HepG2 (cell line): ENCODE measurements around the gene COPZ1. TPM values are rescaled to one million over a fixed set of nuclear protein-coding genes. Genes with fewer than 3 reads are reported as not detected.

Source experiments
- ATF7-NPFF ChIP-seq: sonication (generic); formaldehyde crosslinking; IDR thresholded peaks from 2 replicates; pipeline ENCODE4 v1.8.1; 2023; ENCODE audit warnings: mild to moderate bottlenecking, low read depth, missing genetic modification reagents, moderate library complexity
- ATM ChIP-seq: fragments of 450-650 bp; IDR thresholded peaks from 2 replicates; pipeline ENCODE4 v1.7.1; 2017; ENCODE audit warnings: mild to moderate bottlenecking, borderline replicate concordance
- HMG20A ChIP-seq: IDR thresholded peaks from 2 replicates; pipeline ENCODE4 v1.6.1; 2016; ENCODE audit warnings: borderline replicate concordance
- KMT2A ChIP-seq: sonication (generic); formaldehyde crosslinking; IDR thresholded peaks from 2 replicates; pipeline ENCODE4 v1.4.0; 2020; ENCODE audit warnings: missing genetic modification reagents
- MIER2 ChIP-seq: IDR thresholded peaks from 2 replicates; pipeline ENCODE4 v1.6.1; 2016; ENCODE audit warnings: missing biosample characterization, missing genetic modification reagents
- NFE2L2 ChIP-seq: fragments of 150-350 bp; IDR thresholded peaks from 2 replicates; pipeline ENCODE4 v1.6.1; 2014; ENCODE audit warnings: low read length
- NPAS2 ChIP-seq: sonication (generic); formaldehyde crosslinking; IDR thresholded peaks from 2 replicates; pipeline ENCODE4 v1.8.0; 2022; ENCODE audit warnings: mild to moderate bottlenecking, missing genetic modification reagents, borderline replicate concordance
- RELA ChIP-seq: sonication (generic); formaldehyde crosslinking; IDR thresholded peaks from 2 replicates; pipeline ENCODE4 v1.4.0; 2020; ENCODE audit warnings: missing genetic modification reagents
- SMAD9 ChIP-seq: sonication (generic); formaldehyde crosslinking; IDR thresholded peaks from 2 replicates; pipeline ENCODE4 v1.5.1; 2020; ENCODE audit warnings: mild to moderate bottlenecking, missing genetic modification reagents
- SMARCC2 ChIP-seq: fragments of 450-650 bp; IDR thresholded peaks from 2 replicates; pipeline ENCODE4 v1.6.1; 2017; ENCODE audit warnings: antibody characterized with exemption, mild to moderate bottlenecking
- TGIF2 ChIP-seq: IDR thresholded peaks from 2 replicates; pipeline ENCODE4 v1.6.1; 2016; ENCODE audit warnings: control low read depth, missing compliant biosample characterization
- U2AF2 ChIP-seq: fragments of 200-400 bp; formaldehyde crosslinking; IDR thresholded peaks from 2 replicates; pipeline ENCODE4 v1.6.1; 2017; ENCODE audit warnings: low read depth, mild to moderate bottlenecking, low read length
- ZFP82 ChIP-seq: sonication (generic); formaldehyde crosslinking; IDR thresholded peaks from 2 replicates; pipeline ENCODE4 v1.5.1; 2020; ENCODE audit warnings: mild to moderate bottlenecking, missing genetic modification reagents, borderline replicate concordance
- ZNF451 ChIP-seq: sonication (generic); formaldehyde crosslinking; IDR thresholded peaks from 2 replicates; pipeline ENCODE4 v1.5.0; 2020; ENCODE audit warnings: mild to moderate bottlenecking, missing genetic modification reagents
- ZNF556 ChIP-seq: sonication (generic); formaldehyde crosslinking; IDR thresholded peaks from 2 replicates; pipeline ENCODE4 v1.4.0; 2020; ENCODE audit warnings: mild to moderate bottlenecking, missing genetic modification reagents, borderline replicate concordance
- ZNF619 ChIP-seq: sonication (generic); formaldehyde crosslinking; IDR thresholded peaks from 2 replicates; pipeline ENCODE4 v1.4.0; 2020; ENCODE audit warnings: mild to moderate bottlenecking, missing genetic modification reagents
- polyA plus RNA-seq, 8 experiments: library from polyadenylated mRNA; depleted of rRNA in 3 of 8; stranded (reverse) in 7 of 8; unstranded in 1 of 8; fragments of >200 nt; fragmentation: Illumina TruSeq in 4 of 8; extraction: Trizol in 4 of 8; gene quantifications; 2 replicates each; pipeline versions ENCODE4 v1.2.1 to v1.2.3, GENCODE V29; 2011 to 2016; ENCODE audit warnings: low read depth in 4 of 8, missing spikeins in 1 of 8, mixed read lengths in 1 of 8; ENCODE audit not compliant: insufficient read depth in 1 of 8
- total RNA-seq, 5 experiments: library from RNA; depleted of rRNA; stranded (reverse); fragments of >200 nt; fragmentation: Illumina TruSeq; extraction: Trizol; gene quantifications; 2 replicates each; pipeline ENCODE4 v1.2.3, GENCODE V29; 2016; ENCODE audit warnings: low read depth in 1 of 5
- TF ChIP-seq, protein P1 (sequence below): sonication (generic); formaldehyde crosslinking; IDR thresholded peaks from 2 replicates; pipeline ENCODE4 v1.4.0; 2020; ENCODE audit warnings: missing genetic modification reagents, low read depth, mild to moderate bottlenecking, borderline replicate concordance
- TF ChIP-seq, protein P2 (sequence below): sonication (generic); formaldehyde crosslinking; IDR thresholded peaks from 2 replicates; pipeline ENCODE4 v1.5.0; 2020; ENCODE audit warnings: missing genetic modification reagents
- TF ChIP-seq, protein P3 (sequence below): sonication (generic); formaldehyde crosslinking; IDR thresholded peaks from 2 replicates; pipeline ENCODE4 v1.9.0; 2022; ENCODE audit warnings: missing genetic modification reagents, mild to moderate bottlenecking, borderline replicate concordance
- TF ChIP-seq, protein P4 (sequence below): IDR thresholded peaks from 2 replicates; pipeline ENCODE4 v1.4.0; 2020; ENCODE audit warnings: mild to moderate bottlenecking, missing genetic modification reagents

COPZ1 gene
- total and polyA plus RNA-seq, 2 of the 13 experiments (the other 11 are each of a cell fraction or from before 2014, with no cell fraction given), result 125 to 184 TPM

DNA sequence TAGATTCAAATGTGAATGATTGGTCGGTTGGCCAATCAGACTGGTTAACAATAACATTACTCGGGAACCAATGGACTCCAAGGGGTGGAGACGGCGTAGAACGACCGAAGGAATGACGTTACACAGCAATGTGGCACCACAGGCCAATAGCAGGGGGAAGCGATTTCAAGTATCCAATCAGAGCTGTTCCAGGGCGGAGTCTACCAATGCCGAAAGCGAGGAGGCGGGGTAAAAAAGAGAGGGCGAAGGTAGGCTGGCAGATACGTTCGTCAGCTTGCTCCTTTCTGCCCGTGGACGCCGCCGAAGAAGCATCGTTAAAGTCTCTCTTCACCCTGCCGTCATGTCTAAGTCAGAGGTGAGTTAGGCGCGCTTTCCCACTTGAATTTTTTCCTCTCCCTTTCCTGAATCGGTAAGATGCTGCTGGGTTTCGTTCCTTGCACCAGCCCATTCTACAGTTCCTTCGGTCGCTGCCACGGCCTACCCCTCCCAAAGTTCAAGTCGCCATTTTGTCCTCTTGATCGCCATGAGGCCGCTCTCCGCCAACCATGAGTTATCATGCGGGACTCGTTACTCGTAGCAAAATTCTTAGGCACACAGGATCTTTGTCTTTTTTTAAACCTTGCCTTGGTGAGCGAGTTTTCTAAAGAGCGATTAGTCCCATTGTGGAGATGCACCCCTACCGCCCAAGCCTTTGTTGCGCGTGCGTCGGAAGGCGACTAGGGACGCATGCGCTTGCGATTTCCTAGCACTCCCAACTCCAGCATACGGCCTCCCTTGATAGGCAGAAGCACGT, 44.3 kb upstream of the COPZ1 start, which contains the start of gene HNRNPA1 (continued):
- TF ChIP-seq, protein P1, sequence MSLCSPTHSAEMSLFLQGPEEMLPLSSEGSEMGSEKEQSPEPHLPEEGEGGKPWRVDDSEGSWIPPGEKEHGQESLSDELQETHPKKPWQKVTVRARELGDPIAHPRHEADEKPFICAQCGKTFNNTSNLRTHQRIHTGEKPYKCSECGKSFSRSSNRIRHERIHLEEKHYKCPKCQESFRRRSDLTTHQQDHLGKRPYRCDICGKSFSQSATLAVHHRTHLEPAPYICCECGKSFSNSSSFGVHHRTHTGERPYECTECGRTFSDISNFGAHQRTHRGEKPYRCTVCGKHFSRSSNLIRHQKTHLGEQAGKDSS (CRISPR knock-in tag), result no peak
- 0 out of 2 replicates have a peak, but pooled peaks have one; percentile 80 for TF ChIP-seq ZNF556
- no peak for TF ChIP-seq U2AF2
- TF ChIP-seq MIER2 (CRISPR knock-in tag), result no peak
- no peak for TF ChIP-seq ZNF619 (CRISPR knock-in tag)
- TF ChIP-seq RELA (CRISPR knock-in tag), result no peak
- TF ChIP-seq, protein P2, sequence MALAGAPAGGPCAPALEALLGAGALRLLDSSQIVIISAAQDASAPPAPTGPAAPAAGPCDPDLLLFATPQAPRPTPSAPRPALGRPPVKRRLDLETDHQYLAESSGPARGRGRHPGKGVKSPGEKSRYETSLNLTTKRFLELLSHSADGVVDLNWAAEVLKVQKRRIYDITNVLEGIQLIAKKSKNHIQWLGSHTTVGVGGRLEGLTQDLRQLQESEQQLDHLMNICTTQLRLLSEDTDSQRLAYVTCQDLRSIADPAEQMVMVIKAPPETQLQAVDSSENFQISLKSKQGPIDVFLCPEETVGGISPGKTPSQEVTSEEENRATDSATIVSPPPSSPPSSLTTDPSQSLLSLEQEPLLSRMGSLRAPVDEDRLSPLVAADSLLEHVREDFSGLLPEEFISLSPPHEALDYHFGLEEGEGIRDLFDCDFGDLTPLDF (CRISPR knock-in tag), result no peak
- TF ChIP-seq, protein P3, sequence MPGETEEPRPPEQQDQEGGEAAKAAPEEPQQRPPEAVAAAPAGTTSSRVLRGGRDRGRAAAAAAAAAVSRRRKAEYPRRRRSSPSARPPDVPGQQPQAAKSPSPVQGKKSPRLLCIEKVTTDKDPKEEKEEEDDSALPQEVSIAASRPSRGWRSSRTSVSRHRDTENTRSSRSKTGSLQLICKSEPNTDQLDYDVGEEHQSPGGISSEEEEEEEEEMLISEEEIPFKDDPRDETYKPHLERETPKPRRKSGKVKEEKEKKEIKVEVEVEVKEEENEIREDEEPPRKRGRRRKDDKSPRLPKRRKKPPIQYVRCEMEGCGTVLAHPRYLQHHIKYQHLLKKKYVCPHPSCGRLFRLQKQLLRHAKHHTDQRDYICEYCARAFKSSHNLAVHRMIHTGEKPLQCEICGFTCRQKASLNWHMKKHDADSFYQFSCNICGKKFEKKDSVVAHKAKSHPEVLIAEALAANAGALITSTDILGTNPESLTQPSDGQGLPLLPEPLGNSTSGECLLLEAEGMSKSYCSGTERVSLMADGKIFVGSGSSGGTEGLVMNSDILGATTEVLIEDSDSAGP, result peak; percentile 66; the same call in 1 of the 2 replicates
- no peak for TF ChIP-seq NFE2L2
- 0 out of 2 replicates have a peak, but pooled peaks have one; percentile 36 for TF ChIP-seq SMAD9 (CRISPR knock-in tag)
- TF ChIP-seq TGIF2 (CRISPR knock-in tag), result peak; percentile 84
- TF ChIP-seq SMARCC2, result no peak
- TF ChIP-seq ZFP82 (CRISPR knock-in tag), result 0 out of 2 replicates have a peak, but pooled peaks have one; percentile 34
- no peak for TF ChIP-seq ATM
- TF ChIP-seq ATF7-NPFF (CRISPR knock-in tag), result no peak
- 0 out of 2 replicates have a peak, but pooled peaks have one; percentile 36 for TF ChIP-seq KMT2A (CRISPR knock-in tag)
- TF ChIP-seq, protein P4, sequence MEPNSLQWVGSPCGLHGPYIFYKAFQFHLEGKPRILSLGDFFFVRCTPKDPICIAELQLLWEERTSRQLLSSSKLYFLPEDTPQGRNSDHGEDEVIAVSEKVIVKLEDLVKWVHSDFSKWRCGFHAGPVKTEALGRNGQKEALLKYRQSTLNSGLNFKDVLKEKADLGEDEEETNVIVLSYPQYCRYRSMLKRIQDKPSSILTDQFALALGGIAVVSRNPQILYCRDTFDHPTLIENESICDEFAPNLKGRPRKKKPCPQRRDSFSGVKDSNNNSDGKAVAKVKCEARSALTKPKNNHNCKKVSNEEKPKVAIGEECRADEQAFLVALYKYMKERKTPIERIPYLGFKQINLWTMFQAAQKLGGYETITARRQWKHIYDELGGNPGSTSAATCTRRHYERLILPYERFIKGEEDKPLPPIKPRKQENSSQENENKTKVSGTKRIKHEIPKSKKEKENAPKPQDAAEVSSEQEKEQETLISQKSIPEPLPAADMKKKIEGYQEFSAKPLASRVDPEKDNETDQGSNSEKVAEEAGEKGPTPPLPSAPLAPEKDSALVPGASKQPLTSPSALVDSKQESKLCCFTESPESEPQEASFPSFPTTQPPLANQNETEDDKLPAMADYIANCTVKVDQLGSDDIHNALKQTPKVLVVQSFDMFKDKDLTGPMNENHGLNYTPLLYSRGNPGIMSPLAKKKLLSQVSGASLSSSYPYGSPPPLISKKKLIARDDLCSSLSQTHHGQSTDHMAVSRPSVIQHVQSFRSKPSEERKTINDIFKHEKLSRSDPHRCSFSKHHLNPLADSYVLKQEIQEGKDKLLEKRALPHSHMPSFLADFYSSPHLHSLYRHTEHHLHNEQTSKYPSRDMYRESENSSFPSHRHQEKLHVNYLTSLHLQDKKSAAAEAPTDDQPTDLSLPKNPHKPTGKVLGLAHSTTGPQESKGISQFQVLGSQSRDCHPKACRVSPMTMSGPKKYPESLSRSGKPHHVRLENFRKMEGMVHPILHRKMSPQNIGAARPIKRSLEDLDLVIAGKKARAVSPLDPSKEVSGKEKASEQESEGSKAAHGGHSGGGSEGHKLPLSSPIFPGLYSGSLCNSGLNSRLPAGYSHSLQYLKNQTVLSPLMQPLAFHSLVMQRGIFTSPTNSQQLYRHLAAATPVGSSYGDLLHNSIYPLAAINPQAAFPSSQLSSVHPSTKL, result no peak; the same call in 1 of the 2 replicates
- TF ChIP-seq HMG20A (CRISPR knock-in tag), result 0 out of 2 replicates have a peak, but pooled peaks have one; percentile 18
- TF ChIP-seq NPAS2 (CRISPR knock-in tag), result no peak
- no peak for TF ChIP-seq ZNF451 (CRISPR knock-in tag)
